HepG2 (cell line): ENCODE measurements around the gene CDK3. TPM values are rescaled to one million over a fixed set of nuclear protein-coding genes. Genes with fewer than 3 reads are reported as not detected.

ENCODE experiments used
- CBX2 ChIP-seq, 2 experiments: fragments of 200-600 bp in 1 of 2; sonication (generic); formaldehyde crosslinking in 1 of 2; IDR thresholded peaks; 2 replicates each; pipeline versions ENCODE4 v1.7.0 to v1.8.1; 2018 to 2022; ENCODE audit warnings: low read depth in 2 of 2, low read length in 1 of 2, mild to moderate bottlenecking in 1 of 2, missing genetic modification reagents in 1 of 2
- ESRRA ChIP-seq: sonication (generic); formaldehyde crosslinking; IDR thresholded peaks from 2 replicates; pipeline ENCODE4 v1.5.1; 2020; ENCODE audit warnings: mild to moderate bottlenecking, low read depth, missing genetic modification reagents
- GATAD1 ChIP-seq: IDR thresholded peaks from 2 replicates; pipeline ENCODE4 v1.6.1; 2016; ENCODE audit warnings: missing genetic modification reagents, missing compliant biosample characterization
- GFI1 ChIP-seq: sonication (generic); formaldehyde crosslinking; IDR thresholded peaks from 2 replicates; pipeline ENCODE4 v1.5.0; 2020; ENCODE audit warnings: missing genetic modification reagents, mild to moderate bottlenecking, borderline replicate concordance
- GMEB2 ChIP-seq: IDR thresholded peaks from 2 replicates; pipeline ENCODE4 v1.6.1; 2016; ENCODE audit warnings: missing biosample characterization, missing genetic modification reagents, low read depth
- HOXD1 ChIP-seq: sonication (generic); formaldehyde crosslinking; IDR thresholded peaks from 2 replicates; pipeline ENCODE4 v1.5.0; 2020; ENCODE audit warnings: missing genetic modification reagents
- IRF2 ChIP-seq: IDR thresholded peaks from 2 replicates; pipeline ENCODE4 v1.6.1; 2018; ENCODE audit warnings: missing genetic modification reagents, missing compliant biosample characterization
- MIER3 ChIP-seq: IDR thresholded peaks from 2 replicates; pipeline ENCODE4 v1.6.1; 2016; ENCODE audit warnings: missing compliant biosample characterization, borderline replicate concordance
- MXD4 ChIP-seq: IDR thresholded peaks from 2 replicates; pipeline ENCODE4 v1.6.1; 2016; ENCODE audit warnings: mild to moderate bottlenecking, missing biosample characterization, missing genetic modification reagents
- NR2F2 ChIP-seq: IDR thresholded peaks from 2 replicates; pipeline ENCODE4 v1.6.1; 2012; ENCODE audit warnings: low read depth, inconsistent platforms, borderline replicate concordance
- PCBP1 ChIP-seq: fragments of 200-400 bp; formaldehyde crosslinking; IDR thresholded peaks from 2 replicates; pipeline ENCODE4 v1.6.1; 2017; ENCODE audit warnings: mild to moderate bottlenecking, low read depth, low read length, borderline replicate concordance
- REL ChIP-seq: sonication (generic); formaldehyde crosslinking; conservative IDR thresholded peaks from 2 replicates; pipeline ENCODE4 v1.8.0; 2022; ENCODE audit warnings: mild to moderate bottlenecking, missing genetic modification reagents, moderate library complexity
- REPIN1 ChIP-seq: sonication (generic); formaldehyde crosslinking; IDR thresholded peaks from 2 replicates; pipeline ENCODE4 v1.8.0; 2022; ENCODE audit warnings: missing genetic modification reagents, low read depth, mild to moderate bottlenecking, borderline replicate concordance
- STAT5B ChIP-seq: sonication (generic); formaldehyde crosslinking; IDR thresholded peaks from 2 replicates; pipeline ENCODE4 v1.4.0; 2020; ENCODE audit warnings: missing genetic modification reagents
- TP53 ChIP-seq: sonication (generic); formaldehyde crosslinking; conservative IDR thresholded peaks from 2 replicates; pipeline ENCODE4 v1.4.0; 2020; ENCODE audit warnings: missing genetic modification reagents
- ZBTB39 ChIP-seq: sonication (generic); formaldehyde crosslinking; IDR thresholded peaks from 2 replicates; pipeline ENCODE4 v1.5.0; 2020; ENCODE audit warnings: missing genetic modification reagents
- ZHX1 ChIP-seq: sonication (generic); formaldehyde crosslinking; IDR thresholded peaks from 2 replicates; pipeline ENCODE4 v1.8.1; 2022; ENCODE audit warnings: low read depth, mild to moderate bottlenecking, missing genetic modification reagents
- ZNF274 ChIP-seq: sonication (generic); formaldehyde crosslinking; IDR thresholded peaks from 2 replicates; pipeline ENCODE4 v1.5.1; 2020; ENCODE audit warnings: mild to moderate bottlenecking, missing genetic modification reagents
- ZNF275 ChIP-seq: sonication (generic); formaldehyde crosslinking; IDR thresholded peaks from 2 replicates; pipeline ENCODE4 v1.8.0; 2022; ENCODE audit warnings: missing genetic modification reagents, mild to moderate bottlenecking, inconsistent platforms, borderline replicate concordance
- ZNF660 ChIP-seq: sonication (generic); formaldehyde crosslinking; IDR thresholded peaks from 2 replicates; pipeline ENCODE4 v1.5.1; 2020; ENCODE audit warnings: mild to moderate bottlenecking, low read depth, missing genetic modification reagents, borderline replicate concordance
- ZNF749 ChIP-seq: sonication (generic); formaldehyde crosslinking; IDR thresholded peaks from 2 replicates; pipeline ENCODE4 v1.8.0; 2022; ENCODE audit warnings: mild to moderate bottlenecking, missing genetic modification reagents, moderate library complexity, borderline replicate concordance
- ZSCAN30 ChIP-seq: sonication (generic); formaldehyde crosslinking; IDR thresholded peaks from 2 replicates; pipeline ENCODE4 v1.5.0; 2020; ENCODE audit warnings: mild to moderate bottlenecking, missing genetic modification reagents
- polyA plus RNA-seq, 8 experiments: library from polyadenylated mRNA; depleted of rRNA in 3 of 8; stranded (reverse) in 7 of 8; unstranded in 1 of 8; fragments of >200 nt; fragmentation: Illumina TruSeq in 4 of 8; extraction: Trizol in 4 of 8; gene quantifications; 2 replicates each; pipeline versions ENCODE4 v1.2.1 to v1.2.3, GENCODE V29; 2011 to 2016; ENCODE audit warnings: low read depth in 4 of 8, missing spikeins in 1 of 8, mixed read lengths in 1 of 8; ENCODE audit not compliant: insufficient read depth in 1 of 8
- total RNA-seq, 5 experiments: library from RNA; depleted of rRNA; stranded (reverse); fragments of >200 nt; fragmentation: Illumina TruSeq; extraction: Trizol; gene quantifications; 2 replicates each; pipeline ENCODE4 v1.2.3, GENCODE V29; 2016; ENCODE audit warnings: low read depth in 1 of 5

CDK3 gene
- total and polyA plus RNA-seq, 2 of the 13 experiments (the other 11 are each of a cell fraction or from before 2014, with no cell fraction given) = 5.8 to 11.4 TPM

GRCh38 chr17:76014100-76014924, 13.7 kb downstream of the CDK3 start (continued):
- TF ChIP-seq ZBTB39 (CRISPR knock-in tag) (no peak), GATAD1 (CRISPR knock-in tag) (0 out of 2 replicates have a peak, but pooled peaks have one; percentile 33), REL (CRISPR knock-in tag) (no peak), GMEB2 (CRISPR knock-in tag) (no peak), HOXD1 (no peak), ESRRA (no peak), ZNF749 (CRISPR knock-in tag) (no peak), IRF2 (CRISPR knock-in tag) (peak; percentile 73; the same call in 1 of the 2 replicates), TP53 (CRISPR knock-in tag) (no peak), MXD4 (CRISPR knock-in tag) (no peak), NR2F2 (no peak; the same call in 1 of the 2 replicates), CBX2 (IDR thresholded peaks at IDR 0.05; ENCODE audit: low read depth, low read length) (no peak), CBX2 (CRISPR knock-in tag; IDR thresholded peaks at IDR 0.05; ENCODE audit: low read depth) (no peak), PCBP1 (0 out of 2 replicates have a peak, but pooled peaks have one; percentile 71), ZSCAN30 (CRISPR knock-in tag) (no peak), STAT5B (CRISPR knock-in tag) (no peak), ZNF660 (CRISPR knock-in tag) (no peak), GFI1 (CRISPR knock-in tag) (no peak), ZHX1 (CRISPR knock-in tag) (no peak), MIER3 (peak; percentile 54; the same call in 1 of the 2 replicates), REPIN1 (peak; percentile 52; the same call in 1 of the 2 replicates), ZNF274 (CRISPR knock-in tag) (no peak), ZNF275 (no peak)
